HCT116 (cell line): ENCODE results near the gene PGLYRP4. TPM values are rescaled to one million over a fixed set of nuclear protein-coding genes. Genes with fewer than 3 reads are reported as not detected.

Experiments
- ATAC-seq: fragments of 200-7000 bp; cut with Tn5 transposase; 2 replicates; pipeline ENCODE4 v1.9.1; 2020; ENCODE audit warnings: mild to moderate bottlenecking, moderate library complexity
- BruUV-seq: library from RNA; stranded (reverse); fragments of 400-500 nt; replicated peaks from 2 replicates; lab custom pipeline; 2021; lab: Mats Ljungman, UMichigan
- CTCF ChIA-PET: fragments of 300-600 bp; sonication (Branson Sonifier 250); formaldehyde crosslinking; loops from one replicate; lab custom pipeline; 2021; ENCODE audit warnings: antibody characterized with exemption; lab: Charles Lee
- POLR2A ChIA-PET: fragments of 300-600, 350-600 bp; sonication (Branson Sonifier 250); formaldehyde crosslinking; loops from one replicate; lab custom pipeline; 2021; ENCODE audit warnings: antibody characterized with exemption; lab: Charles Lee
- RAD21 ChIA-PET, 2 experiments: fragments of 300-600 bp; sonication (Branson Sonifier 250); formaldehyde crosslinking; loops; one replicate each; lab custom pipeline; 2023; ENCODE audit warnings: low total read pairs in 2 of 2; ENCODE audit not compliant: uncharacterized antibody in 2 of 2, unreplicated experiment in 2 of 2, low non-redundant PET in 1 of 2; lab: Charles Lee
- DNase-seq: peaks from one replicate; pipeline ENCODE4 v3.0.0-alpha.2; 2010; ENCODE audit warnings: low read depth, low spot score
- H2AFZ ChIP-seq: fragments of 200-600 bp; shearing (Covaris generic), sonication (generic); 2 replicates; pipeline ENCODE4 v1.6.1; 2017; ENCODE audit warnings: low read depth, mixed run types, mixed read lengths, antibody characterized with exemption, low read length; ENCODE audit not compliant: poor library complexity, severe bottlenecking
- H3K27ac ChIP-seq: 2 replicates; pipeline ENCODE4 v1.5.1; 2012; ENCODE audit warnings: low read depth, low read length
- H3K27me3 ChIP-seq: fragments of 200-600 bp; sonication (generic); 2 replicates; pipeline ENCODE4 v1.6.1; 2016; ENCODE audit warnings: mixed run types, low read length, mixed read lengths; ENCODE audit not compliant: insufficient read depth
- H3K36me3 ChIP-seq, 2 experiments: fragments of 200-500 bp in 1 of 2; fragments of 200-600 bp in 1 of 2; sonication (Bioruptor generic) in 1 of 2; sonication (generic) in 1 of 2; 2 replicates each; pipeline versions ENCODE4 v1.5.1 to v1.6.1; 2014 to 2016; ENCODE audit warnings: low read length in 2 of 2, inconsistent platforms in 1 of 2, mixed read lengths in 1 of 2, mixed run types in 1 of 2; ENCODE audit not compliant: insufficient read depth in 2 of 2, control insufficient read depth in 1 of 2
- H3K4me1 ChIP-seq, 2 experiments: fragments of 200-600 bp in 1 of 2; sonication (generic) in 1 of 2; 2 replicates each; pipeline versions ENCODE4 v1.5.1 to v1.6.1; 2012 to 2017; ENCODE audit warnings: low read length in 2 of 2, inconsistent platforms in 1 of 2, mild to moderate bottlenecking in 1 of 2, mixed read lengths in 1 of 2, mixed run types in 1 of 2, moderate library complexity in 1 of 2; ENCODE audit not compliant: insufficient read depth in 2 of 2, control insufficient read depth in 1 of 2
- H3K4me2 ChIP-seq: fragments of 200-600 bp; sonication (generic); 2 replicates; pipeline ENCODE4 v1.6.1; 2017; ENCODE audit warnings: mixed run types, low read length, mixed read lengths
- H3K4me3 ChIP-seq, 2 experiments: fragments of 200-600 bp in 1 of 2; sonication (generic) in 1 of 2; replicated peaks in 1 of 2; 2 replicates each; pipeline ENCODE4 v1.5.1; 2011 to 2016; ENCODE audit warnings: low read length in 2 of 2, control low read depth in 1 of 2, low read depth in 1 of 2, mild to moderate bottlenecking in 1 of 2, mixed read lengths in 1 of 2, mixed run types in 1 of 2
- H3K79me2 ChIP-seq: fragments of 200-600 bp; sonication (generic); 2 replicates; pipeline ENCODE4 v1.6.1; 2017; ENCODE audit warnings: mild to moderate bottlenecking, mixed run types, low read length, moderate library complexity, mixed read lengths; ENCODE audit not compliant: insufficient read depth
- H3K9ac ChIP-seq: fragments of 200-600 bp; sonication (generic); 2 replicates; pipeline ENCODE4 v1.6.1; 2016; ENCODE audit warnings: low read length, mixed read lengths
- H3K9me2 ChIP-seq: fragments of 200-600 bp; sonication (generic), shearing (Covaris generic); 2 replicates; pipeline ENCODE4 v1.6.1; 2017; ENCODE audit warnings: mixed run types, mild to moderate bottlenecking, moderate library complexity; ENCODE audit not compliant: insufficient read depth
- H3K9me3 ChIP-seq, 2 experiments: fragments of 200-500 bp in 1 of 2; fragments of 200-600 bp in 1 of 2; sonication (Bioruptor generic) in 1 of 2; sonication (generic) in 1 of 2; 2 replicates each; pipeline ENCODE4 v1.6.1; 2014 to 2017; ENCODE audit warnings: low read length in 2 of 2, mixed read lengths in 2 of 2, inconsistent platforms in 1 of 2, low read depth in 1 of 2, mild to moderate bottlenecking in 1 of 2, mixed run types in 1 of 2, moderate library complexity in 1 of 2; ENCODE audit not compliant: control insufficient read depth in 1 of 2, insufficient read depth in 1 of 2
- H4K20me1 ChIP-seq: fragments of 200-600 bp; sonication (generic), shearing (Covaris generic); 2 replicates; pipeline ENCODE4 v1.6.1; 2017; ENCODE audit warnings: mixed run types, mild to moderate bottlenecking, moderate library complexity; ENCODE audit not compliant: insufficient read depth
- ATF3 ChIP-seq: IDR thresholded peaks from 2 replicates; pipeline ENCODE4 v1.6.1; 2012
- CEBPB ChIP-seq: IDR thresholded peaks from 2 replicates; pipeline ENCODE4 v1.6.1; 2012; ENCODE audit warnings: low read depth
- CTCF ChIP-seq, 3 experiments: fragments of 200-600 bp in 1 of 3; sonication (generic) in 1 of 3; IDR thresholded peaks in 2 of 3; conservative IDR thresholded peaks in 1 of 3; 2 replicates each; pipeline ENCODE4 v1.5.1; 2012 to 2017; ENCODE audit warnings: low read depth in 2 of 3, low read length in 2 of 3, antibody characterized with exemption in 1 of 3, borderline replicate concordance in 1 of 3, control low read depth in 1 of 3, mild to moderate bottlenecking in 1 of 3, mixed read lengths in 1 of 3, mixed run types in 1 of 3, moderate library complexity in 1 of 3; ENCODE audit not compliant: insufficient read depth in 1 of 3
- EGR1 ChIP-seq: IDR thresholded peaks from 2 replicates; pipeline ENCODE4 v1.6.1; 2012; ENCODE audit warnings: low read depth
- ELF1 ChIP-seq: IDR thresholded peaks from 2 replicates; pipeline ENCODE4 v1.6.1; 2012; ENCODE audit warnings: low read depth, borderline replicate concordance
- EZH2 ChIP-seq: fragments of 200-600 bp; sonication (generic); IDR thresholded peaks from 2 replicates; pipeline ENCODE4 v1.6.1; 2017; ENCODE audit warnings: antibody characterized with exemption, mixed run types
- EZH2phosphoT487 ChIP-seq: fragments of 200-600 bp; IDR thresholded peaks from 2 replicates; pipeline ENCODE4 v1.6.1; 2018; ENCODE audit warnings: antibody characterized with exemption, borderline replicate concordance
- FOSL1 ChIP-seq: IDR thresholded peaks from 2 replicates; pipeline ENCODE4 v1.6.1; 2012; ENCODE audit warnings: low read depth
- JUND ChIP-seq: IDR thresholded peaks from 2 replicates; pipeline ENCODE4 v1.6.1; 2012
- MAX ChIP-seq: IDR thresholded peaks from 2 replicates; pipeline ENCODE4 v1.6.1; 2012
- POLR2A ChIP-seq: IDR thresholded peaks from 2 replicates; pipeline ENCODE4 v1.7.0; 2011; ENCODE audit warnings: borderline replicate concordance; ENCODE audit not compliant: insufficient read depth, insufficient read length; ENCODE audit errors: extremely low read depth
- RAD21 ChIP-seq: IDR thresholded peaks from 2 replicates; pipeline ENCODE4 v1.6.1; 2012; ENCODE audit warnings: low read depth, mild to moderate bottlenecking
- REST ChIP-seq: IDR thresholded peaks from 2 replicates; pipeline ENCODE4 v1.6.1; 2012; ENCODE audit warnings: low read depth
- SIN3A ChIP-seq: IDR thresholded peaks from 2 replicates; pipeline ENCODE4 v1.6.1; 2012; ENCODE audit warnings: low read depth
- SRF ChIP-seq: IDR thresholded peaks from 2 replicates; pipeline ENCODE4 v1.6.1; 2012; ENCODE audit warnings: low read depth
- ZFX ChIP-seq: fragments of 450-650 bp; IDR thresholded peaks from 2 replicates; pipeline ENCODE4 v1.6.1; 2017
- ZNF274 ChIP-seq: fragments of 200-500 bp; sonication (Bioruptor generic); IDR thresholded peaks from 2 replicates; pipeline ENCODE4 v1.6.1; 2014; ENCODE audit warnings: mild to moderate bottlenecking, low read depth, low read length, inconsistent platforms
- intact Hi-C: fragments of 100-400 bp; cut with micrococcal nuclease; formaldehyde crosslinking; loops from 2 replicates; pipeline ENCODE4 v1.10.0; 2022
- total RNA-seq: library from RNA; stranded (reverse); gene quantifications from one replicate; pipeline ENCODE4 v1.2.1, GENCODE V29; 2021; ENCODE audit not compliant: unreplicated experiment

PGLYRP4 gene
- total RNA-seq, 1 experiment from 2014 or later: not detected

GRCh38 chr1:153292185-153292584, 56.5 kb downstream of the PGLYRP4 start:
- peaks cover 4 to 6% of the 10 kb centered on the region in 2 experiments; a peak in 2 of 4 replicates for H3K4me1 ChIP-seq
- no peak overlapping the region for H3K4me3 ChIP-seq
- H3K9me3 ChIP-seq: no peaks in the 10 kb centered on the region
- no peak for DNase-seq
- H4K20me1 ChIP-seq: no peaks in the 10 kb centered on the region
- no peaks in the 10 kb centered on the region for H3K79me2 ChIP-seq
- no peak overlapping the region for H3K27ac ChIP-seq
- 0 out of 2 replicates have a peak, but pooled peaks cover under 1% of the 10 kb centered on the region for H3K27me3 ChIP-seq
- POLR2A ChIA-PET: no interaction called here
- RAD21 ChIA-PET: no interaction called here
- H3K9me2 ChIP-seq: no peaks in the 10 kb centered on the region
- BruUV-seq: no TSS peak
- H3K4me2 ChIP-seq: no peak overlapping the region
- H3K9ac ChIP-seq: no peak overlapping the region
- TF ChIP-seq SIN3A: no peak
- no peak for TF ChIP-seq CEBPB
- no peak for TF ChIP-seq RAD21
- no peak for TF ChIP-seq SRF
- TF ChIP-seq ZFX: no peak
- no peak for TF ChIP-seq MAX
- no peak for TF ChIP-seq EZH2phosphoT487
- no peak for TF ChIP-seq EZH2
- no peak for TF ChIP-seq JUND
- TF ChIP-seq POLR2A: no peak
- TF ChIP-seq REST: no peak
- TF ChIP-seq EGR1: no peak
- TF ChIP-seq CTCF (IDR thresholded peaks at IDR 0.05 in 2 of 3, conservative IDR thresholded peaks at IDR 0.05 in 1 of 3; ENCODE audit: borderline replicate concordance in 1 of 3, insufficient read depth in 1 of 3, low read depth in 2 of 3, low read length in 2 of 3): no peak
- no peak for TF ChIP-seq FOSL1
- no peak for TF ChIP-seq ZNF274
- no peak for TF ChIP-seq ELF1
- no peak for TF ChIP-seq ATF3
- CTCF ChIA-PET: no interaction called here
- no peak for ATAC-seq
- H2AFZ ChIP-seq: no peak overlapping the region
- no peaks in the 10 kb centered on the region for H3K36me3 ChIP-seq
- intact Hi-C loops: no loop called here
